ENCODE data around the gene CT55.
"Not testable (repeated sequence)": the region's sequence is repeated elsewhere in the genome, so short reads cannot be mapped to it uniquely, and the experiment has no call there.

Gene CT55

GRCh38 chrX:135170877-135171519 is at the start of gene CT55:
Gene CT55, minus strand, starts transcription at chrX:135171398. Its CDS starts 227 bp downstream, at chrX:135171171.
- no peak for DNase-seq

- DNase-seq: no peak
These were observed 42.1 kb upstream of the CT55 start for GRCh38 chrX:135213200-135213844.

GRCh38 chrX:135206427-135206826 is 35.2 kb upstream of the CT55 start:
- DNase-seq: not testable (repeated sequence)

- DNase-seq: no peak
These were observed 29.1 kb upstream of the CT55 start for GRCh38 chrX:135200297-135200696.

- DNase-seq: no peak
These were observed 23.5 kb upstream of the CT55 start for GRCh38 chrX:135194684-135195083.

- no peak for DNase-seq
These were observed 22.5 kb upstream of the CT55 start for GRCh38 chrX:135193740-135194139.

- DNase-seq: no peak
These were observed 20.6 kb upstream of the CT55 start for GRCh38 chrX:135191838-135192237.

GRCh38 chrX:135185795-135186443 is 14.7 kb upstream of the CT55 start:
- peak in 1 of 2 experiments; percentile 10 for DNase-seq

GRCh38 chrX:135178636-135179035 is 7.4 kb upstream of the CT55 start:
- no peak for DNase-seq

GRCh38 chrX:135170468-135170867 is 730 bp downstream of the CT55 start:
- no peak for DNase-seq

GRCh38 chrX:135169534-135169933 is 1.7 kb downstream of the CT55 start:
- not testable (repeated sequence) for DNase-seq

- no peak for DNase-seq
These were observed 2.7 kb downstream of the CT55 start for GRCh38 chrX:135168486-135168885.

- DNase-seq: not testable (repeated sequence)
These were observed 16.5 kb downstream of the CT55 start for GRCh38 chrX:135154688-135155087.

GRCh38 chrX:135126145-135126544 is 45.1 kb downstream of the CT55 start:
- DNase-seq: not testable (repeated sequence)

GRCh38 chrX:135120056-135120576 is 51.1 kb downstream of the CT55 start, which contains the start of gene ETDB:
Gene ETDB, minus strand, starts transcription at chrX:135120526. Its CDS starts 1,265 bp downstream, at chrX:135119261.
- not testable (repeated sequence) for DNase-seq

- DNase-seq: not testable (repeated sequence)
These were observed 55.1 kb downstream of the CT55 start for GRCh38 chrX:135116064-135116463.

- no peak for DNase-seq
These were observed 56.8 kb downstream of the CT55 start for GRCh38 chrX:135114392-135114791.

- DNase-seq: no peak
These were observed 58.5 kb downstream of the CT55 start for GRCh38 chrX:135112743-135113142.

GRCh38 chrX:135112096-135112729 is 59.0 kb downstream of the CT55 start:
- no peak for DNase-seq

- DNase-seq: no peak
These were observed 61.6 kb downstream of the CT55 start for GRCh38 chrX:135109554-135109953.
